ENCODE data around the gene LHFPL6. TPM values are rescaled to one million over a fixed set of nuclear protein-coding genes. Genes with fewer than 3 reads are reported as not detected.

Gene LHFPL6
- polyA plus RNA-seq, 3 donors = 0.14 to 0.59 (median 0.46) TPM

GRCh38 chr13:39335721-39336120 is 267.3 kb downstream of the LHFPL6 start:
- no peak overlapping the region for H3K4me2 ChIP-seq (replicated peaks; ENCODE audit: extremely low read depth, low read length, poor library complexity, severe bottlenecking)
- H3K36me3 Mint-ChIP-seq = no peaks in the 10 kb centered on the region
- no peak overlapping the region for H2AFZ ChIP-seq (ENCODE audit: insufficient read depth, low read depth, low read length, poor library complexity, severe bottlenecking)
- H3K27me3 ChIP-seq (ENCODE audit: control insufficient read depth in 2 of 2, insufficient read depth in 2 of 2, low read length in 2 of 2) = no peaks in the 10 kb centered on the region
- intact Hi-C loops (cut with micrococcal nuclease) = no loop called here
- H4K20me1 ChIP-seq (ENCODE audit: insufficient read depth, low read length) = no peaks in the 10 kb centered on the region
- H3K79me2 ChIP-seq (ENCODE audit: insufficient read depth, low read length) = no peaks in the 10 kb centered on the region
- TF ChIP-seq CTCF (IDR thresholded peaks at IDR 0.05) = no peak
- no peak overlapping the region for H3K4me3 ChIP-seq (replicated peaks in 1 of 3; ENCODE audit: low read depth in 2 of 3, low read length in 3 of 3)
- H3K9ac ChIP-seq (ENCODE audit: insufficient read depth, low read length, poor library complexity, severe bottlenecking) = no peak overlapping the region
- no peaks in the 10 kb centered on the region for H3K4me1 ChIP-seq (ENCODE audit: control insufficient read depth in 1 of 2, insufficient read depth in 2 of 2, low read length in 2 of 2)
- H3K27me3 Mint-ChIP-seq (ENCODE audit: low read depth in 3 of 3) = peaks cover 0 to 3% (median 0%) of the 10 kb centered on the region in 3 donors
- no peak overlapping the region for H3K4me3 Mint-ChIP-seq
- H3K9me3 ChIP-seq (replicated peaks in 1 of 2; ENCODE audit: control insufficient read depth in 1 of 2, insufficient read depth in 1 of 2, low read length in 2 of 2) = no peaks in the 10 kb centered on the region
- peaks cover 0 to 20% (median 5%) of the 10 kb centered on the region in 7 donors for H3K9me3 Mint-ChIP-seq
- no peaks in the 10 kb centered on the region for H3K4me1 Mint-ChIP-seq
- H3K36me3 ChIP-seq (replicated peaks in 1 of 2; ENCODE audit: control insufficient read depth in 1 of 2, insufficient read depth in 2 of 2, low read length in 2 of 2) = no peaks in the 10 kb centered on the region
- WGBS (ENCODE audit: insufficient coverage) = 80% methylated on average over 1 of the region's 3 CpGs
- no peak overlapping the region for H3K27ac Mint-ChIP-seq
- DNase-seq = no peak
- no peak overlapping the region for H3K27ac ChIP-seq (ENCODE audit: low read depth in 1 of 2, low read length in 2 of 2)

GRCh38 chr13:39330504-39330903 is 272.5 kb downstream of the LHFPL6 start:
- Histone ChIP-seq H3K9me3 (replicated peaks in 1 of 2; ENCODE audit: control insufficient read depth in 1 of 2, insufficient read depth in 1 of 2, low read length in 2 of 2) (no peaks in the 10 kb centered on the region), H3K4me2 (replicated peaks; ENCODE audit: extremely low read depth, low read length, poor library complexity, severe bottlenecking) (no peak overlapping the region), H3K36me3 (replicated peaks in 1 of 2; ENCODE audit: control insufficient read depth in 1 of 2, insufficient read depth in 2 of 2, low read length in 2 of 2) (no peaks in the 10 kb centered on the region), H3K27me3 (ENCODE audit: control insufficient read depth in 2 of 2, insufficient read depth in 2 of 2, low read length in 2 of 2) (no peaks in the 10 kb centered on the region), H2AFZ (ENCODE audit: insufficient read depth, low read depth, low read length, poor library complexity, severe bottlenecking) (no peak overlapping the region), H3K4me1 (ENCODE audit: control insufficient read depth in 1 of 2, insufficient read depth in 2 of 2, low read length in 2 of 2) (no peaks in the 10 kb centered on the region), H3K79me2 (ENCODE audit: insufficient read depth, low read length) (no peaks in the 10 kb centered on the region), H4K20me1 (ENCODE audit: insufficient read depth, low read length) (no peaks in the 10 kb centered on the region), H3K9ac (ENCODE audit: insufficient read depth, low read length, poor library complexity, severe bottlenecking) (no peak overlapping the region), H3K4me3 (replicated peaks in 1 of 3; ENCODE audit: low read depth in 2 of 3, low read length in 3 of 3) (no peak overlapping the region), H3K27ac (ENCODE audit: low read depth in 1 of 2, low read length in 2 of 2) (no peak overlapping the region)
- intact Hi-C loops (cut with micrococcal nuclease) = no loop called here
- no peak for DNase-seq
- Mint-ChIP-seq H3K27ac (no peak overlapping the region), H3K9me3 (peaks cover 0 to 24% (median 5%) of the 10 kb centered on the region in 7 donors), H3K4me1 (no peaks in the 10 kb centered on the region), H3K36me3 (no peaks in the 10 kb centered on the region), H3K4me3 (no peak overlapping the region), H3K27me3 (ENCODE audit: low read depth in 3 of 3) (no peaks in the 10 kb centered on the region)
- WGBS (ENCODE audit: insufficient coverage) = 80% methylated on average over 1 of the region's 2 CpGs
- TF ChIP-seq CTCF (IDR thresholded peaks at IDR 0.05) = no peak

Data from CD14-positive monocyte (primary cell).